GM19463 (cell line): Measurements from ENCODE around the gene CKS1B.
"Not testable (repeated sequence)": the region's sequence is repeated elsewhere in the genome, so short reads cannot be mapped to it uniquely, and the experiment has no call there.

Experiments used
- ATAC-seq: cut with Tn5 transposase; IDR thresholded peaks from one replicate; pipeline ENCODE4 v1.9.1; 2021; ENCODE audit warnings: mild to moderate bottlenecking, moderate library complexity; ENCODE audit not compliant: unreplicated experiment

Gene CKS1B

DNA sequence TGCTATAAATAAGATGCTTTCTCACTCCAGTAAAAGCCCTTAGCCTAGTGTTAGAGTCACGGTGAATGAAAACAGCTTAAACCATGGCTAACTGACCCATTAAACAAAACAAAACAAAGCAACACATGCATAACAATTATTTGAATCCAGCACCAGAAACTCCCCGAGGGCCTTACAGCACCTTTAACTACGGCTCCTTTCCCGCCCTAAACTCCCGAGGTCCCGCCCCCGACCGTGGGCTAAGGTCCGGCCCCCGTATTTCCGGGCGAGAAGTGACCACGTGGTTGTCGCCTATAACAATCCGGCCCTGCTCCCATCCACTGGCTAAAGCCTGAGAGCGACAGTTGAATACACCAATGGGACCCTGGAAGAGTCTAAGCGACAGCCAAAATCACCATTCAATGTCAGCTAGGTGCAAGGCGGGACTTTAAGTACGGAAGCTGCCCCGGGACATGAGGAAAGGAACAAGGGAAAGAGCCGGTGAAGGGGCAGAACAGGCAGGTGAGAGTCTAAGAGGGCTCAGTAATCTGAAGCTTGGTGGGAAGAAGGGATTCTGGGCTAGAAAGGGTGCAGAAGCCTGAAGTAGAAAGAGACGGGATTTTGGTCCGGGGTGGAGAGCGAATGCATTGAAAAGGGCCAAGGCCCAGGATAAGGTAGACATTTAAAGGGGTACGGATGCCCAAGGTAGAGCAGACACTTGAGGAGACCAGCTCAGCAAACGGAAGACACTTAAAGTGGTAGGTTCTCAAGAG is 8.6 kb downstream of the CKS1B start, which contains the start of gene FLAD1:
FLAD1 (plus strand) TSS at position 448 of the 752 bp plus-strand sequence. CDS start 351 bp downstream, outside the sequence.
- ATAC-seq, result peak; percentile 98

DNA sequence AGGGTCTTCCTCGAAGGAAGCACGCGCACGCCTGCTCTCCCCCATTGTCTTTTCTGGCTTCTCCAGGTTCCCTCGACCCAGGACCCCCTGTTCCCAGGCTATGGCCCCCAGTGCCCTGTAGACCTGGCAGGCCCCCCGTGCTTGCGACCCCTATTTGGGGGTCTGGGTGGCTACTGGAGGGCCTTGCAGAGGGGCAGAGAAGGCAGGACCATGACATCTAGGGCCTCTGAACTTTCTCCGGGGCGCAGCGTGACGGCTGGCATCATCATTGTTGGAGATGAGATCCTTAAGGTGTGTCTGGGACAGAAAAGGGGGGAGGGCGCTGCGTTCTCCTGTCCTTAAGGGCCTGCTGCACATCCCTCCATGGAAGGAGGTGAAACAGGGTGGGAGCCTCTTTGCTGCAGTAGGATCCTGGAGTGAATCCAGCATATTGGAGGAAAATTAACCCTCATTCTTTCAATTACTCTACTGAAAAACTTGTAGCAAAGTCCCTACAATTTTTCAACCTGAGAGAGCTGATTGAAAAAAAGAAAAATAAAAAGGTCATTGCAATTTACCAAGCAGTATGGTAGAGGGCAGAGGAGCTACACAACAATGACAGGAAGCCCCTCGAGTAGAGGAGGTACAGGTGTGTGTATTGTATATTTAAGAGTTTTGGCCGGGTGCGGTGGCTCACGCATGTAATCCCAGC is 9.4 kb downstream of the CKS1B start:
- no peak for ATAC-seq

DNA sequence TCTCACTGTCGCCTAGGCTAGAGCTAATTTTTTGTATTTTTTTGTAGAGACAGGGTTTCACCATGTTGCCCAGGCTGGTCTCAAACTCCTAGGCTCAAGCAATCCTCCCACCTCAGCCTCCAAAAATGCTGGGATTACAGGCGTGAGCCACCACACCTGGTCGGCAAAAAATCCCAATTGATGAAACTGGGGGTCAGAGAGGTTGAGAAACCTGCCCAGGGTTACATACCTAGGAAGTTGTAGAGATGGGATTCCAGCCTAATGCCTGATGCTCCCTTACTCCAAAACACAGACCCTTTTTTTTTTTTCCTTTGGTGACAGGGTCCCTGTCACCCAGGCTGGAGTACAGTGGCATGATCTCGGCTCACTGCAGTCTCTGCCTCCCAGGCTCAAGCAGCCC is 12.3 kb downstream of the CKS1B start:
- not testable (repeated sequence) for ATAC-seq

DNA sequence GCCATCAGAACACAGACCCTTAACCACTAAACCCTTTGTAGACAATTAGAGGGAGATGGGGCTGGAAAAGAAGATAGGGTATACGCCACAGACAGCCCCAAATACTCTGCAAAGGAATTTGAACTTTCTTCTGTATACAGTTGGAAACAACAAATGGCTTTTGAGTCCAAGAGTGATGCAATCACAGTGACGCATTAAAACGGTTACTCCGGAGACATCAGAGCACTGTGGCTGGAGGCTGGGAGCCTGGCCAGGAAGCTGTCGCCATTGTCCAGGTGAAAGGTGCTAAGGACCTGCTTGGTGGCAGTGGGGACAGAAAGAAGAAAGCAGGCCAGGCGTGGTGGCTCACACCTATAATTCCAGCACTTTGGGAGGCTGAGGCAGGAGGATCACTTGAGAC is 12.8 kb downstream of the CKS1B start:
- no peak for ATAC-seq

DNA sequence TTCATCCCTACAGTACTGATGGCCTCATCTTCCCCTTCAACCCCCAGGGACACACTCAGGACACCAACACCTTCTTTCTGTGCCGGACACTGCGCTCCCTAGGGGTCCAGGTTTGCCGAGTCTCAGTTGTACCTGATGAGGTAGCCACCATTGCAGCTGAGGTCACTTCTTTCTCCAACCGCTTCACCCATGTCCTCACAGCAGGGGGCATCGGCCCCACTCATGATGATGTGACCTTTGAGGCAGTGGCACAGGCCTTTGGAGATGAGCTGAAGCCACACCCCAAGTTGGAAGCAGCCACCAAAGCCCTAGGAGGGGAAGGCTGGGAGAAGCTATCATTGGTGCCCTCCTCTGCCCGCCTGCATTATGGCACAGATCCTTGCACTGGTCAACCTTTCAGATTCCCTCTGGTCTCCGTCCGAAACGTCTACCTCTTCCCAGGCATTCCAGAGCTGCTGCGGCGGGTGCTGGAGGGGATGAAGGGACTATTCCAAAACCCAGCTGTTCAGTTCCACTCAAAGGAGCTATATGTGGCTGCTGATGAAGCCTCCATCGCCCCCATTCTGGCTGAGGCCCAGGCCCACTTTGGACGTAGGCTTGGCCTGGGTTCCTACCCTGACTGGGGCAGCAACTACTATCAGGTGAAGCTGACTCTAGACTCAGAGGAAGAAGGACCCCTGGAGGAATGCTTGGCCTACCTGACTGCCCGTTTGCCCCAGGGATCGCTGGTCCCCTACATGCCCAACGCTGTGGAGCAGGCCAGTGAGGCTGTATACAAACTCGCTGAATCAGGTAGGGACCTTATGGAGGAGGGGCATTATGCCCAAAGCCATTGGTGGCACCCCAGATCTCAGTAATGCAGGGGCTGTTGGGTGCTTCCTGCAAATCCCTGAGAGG is 13.8 kb downstream of the CKS1B start:
- ATAC-seq, result no peak

DNA sequence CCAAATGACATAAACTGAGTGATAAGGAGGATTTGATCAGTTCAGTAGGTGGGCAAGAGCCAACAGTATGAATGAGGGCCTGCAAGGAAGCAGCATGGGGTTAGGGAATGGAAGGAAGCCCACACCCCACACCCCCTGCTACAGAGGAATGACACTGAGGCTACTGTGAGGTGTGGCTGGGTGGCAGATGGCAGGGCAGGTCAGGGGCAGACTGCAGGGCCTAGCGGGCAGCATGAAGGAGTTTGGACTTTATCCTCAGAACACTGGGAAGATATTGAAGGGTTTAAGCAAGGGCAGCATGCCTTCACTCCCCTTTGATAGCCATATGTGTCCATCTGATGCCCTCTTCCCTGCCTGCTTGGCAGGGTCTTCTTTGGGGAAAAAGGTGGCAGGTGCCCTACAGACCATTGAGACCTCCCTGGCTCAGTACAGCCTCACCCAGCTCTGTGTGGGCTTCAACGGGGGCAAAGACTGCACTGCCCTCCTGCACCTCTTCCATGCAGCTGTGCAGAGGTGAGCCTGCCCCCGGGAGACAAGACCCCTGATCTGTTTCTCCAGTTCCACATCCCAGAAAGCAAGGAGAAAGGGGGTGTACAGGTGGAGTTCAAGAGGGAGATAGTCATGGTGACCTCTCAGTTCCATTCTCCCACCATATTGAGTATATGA is 14.8 kb downstream of the CKS1B start:
- no peak for ATAC-seq

DNA sequence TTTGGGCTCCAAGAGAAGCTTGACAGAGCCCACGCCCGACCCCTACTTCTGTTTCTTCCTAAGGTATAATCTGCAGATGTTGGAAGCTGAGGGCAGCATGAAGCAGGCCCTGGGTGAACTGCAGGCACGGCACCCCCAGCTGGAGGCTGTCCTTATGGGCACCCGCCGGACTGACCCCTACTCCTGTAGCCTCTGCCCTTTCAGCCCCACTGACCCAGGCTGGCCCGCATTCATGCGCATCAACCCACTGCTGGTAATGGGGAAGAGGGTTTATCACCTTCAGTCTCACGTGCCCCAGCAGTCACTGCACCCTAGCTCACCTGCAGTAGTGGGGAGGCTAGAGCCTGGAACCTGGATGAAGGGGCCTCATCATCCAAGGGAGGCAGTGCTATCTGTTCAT is 15.8 kb downstream of the CKS1B start:
- ATAC-seq, result no peak

DNA sequence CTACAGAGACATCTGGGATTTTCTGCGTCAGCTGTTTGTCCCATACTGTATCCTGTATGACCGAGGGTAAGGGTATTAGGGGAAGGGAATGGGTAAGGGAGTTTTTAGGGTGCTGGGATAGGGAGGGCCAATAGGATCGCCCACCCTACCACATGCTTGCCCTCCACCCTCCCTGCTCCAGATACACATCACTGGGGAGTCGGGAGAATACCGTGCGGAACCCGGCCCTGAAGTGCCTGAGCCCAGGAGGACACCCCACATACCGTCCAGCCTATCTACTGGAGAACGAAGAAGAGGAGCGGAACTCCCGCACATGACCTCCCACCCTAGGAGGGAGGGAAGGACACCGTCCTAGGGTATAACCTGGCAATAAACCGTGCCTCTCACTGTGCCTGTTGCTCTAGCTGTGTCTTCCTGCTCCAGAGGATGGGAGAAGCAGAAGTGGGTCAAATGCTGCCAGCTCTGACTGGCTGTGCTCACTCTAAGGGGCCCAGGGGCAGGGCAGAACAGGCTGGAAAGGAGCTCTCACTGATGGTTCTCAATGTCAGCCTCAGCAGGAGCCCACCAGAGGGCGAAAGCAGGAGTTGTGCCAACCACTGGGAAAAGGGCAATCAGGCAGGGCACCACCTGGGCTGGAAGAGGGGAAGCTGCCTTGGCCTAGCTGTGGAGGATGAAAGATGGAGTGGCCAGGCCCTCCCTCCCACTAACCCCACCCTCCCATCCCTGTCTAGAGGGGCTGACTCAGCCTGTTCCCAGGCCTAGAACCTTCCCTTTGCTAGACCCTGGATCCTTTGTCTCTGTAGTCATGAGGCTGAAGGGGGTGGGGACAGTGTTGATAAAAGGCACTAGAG is 18.5 kb downstream of the CKS1B start:
- ATAC-seq, result no peak

DNA sequence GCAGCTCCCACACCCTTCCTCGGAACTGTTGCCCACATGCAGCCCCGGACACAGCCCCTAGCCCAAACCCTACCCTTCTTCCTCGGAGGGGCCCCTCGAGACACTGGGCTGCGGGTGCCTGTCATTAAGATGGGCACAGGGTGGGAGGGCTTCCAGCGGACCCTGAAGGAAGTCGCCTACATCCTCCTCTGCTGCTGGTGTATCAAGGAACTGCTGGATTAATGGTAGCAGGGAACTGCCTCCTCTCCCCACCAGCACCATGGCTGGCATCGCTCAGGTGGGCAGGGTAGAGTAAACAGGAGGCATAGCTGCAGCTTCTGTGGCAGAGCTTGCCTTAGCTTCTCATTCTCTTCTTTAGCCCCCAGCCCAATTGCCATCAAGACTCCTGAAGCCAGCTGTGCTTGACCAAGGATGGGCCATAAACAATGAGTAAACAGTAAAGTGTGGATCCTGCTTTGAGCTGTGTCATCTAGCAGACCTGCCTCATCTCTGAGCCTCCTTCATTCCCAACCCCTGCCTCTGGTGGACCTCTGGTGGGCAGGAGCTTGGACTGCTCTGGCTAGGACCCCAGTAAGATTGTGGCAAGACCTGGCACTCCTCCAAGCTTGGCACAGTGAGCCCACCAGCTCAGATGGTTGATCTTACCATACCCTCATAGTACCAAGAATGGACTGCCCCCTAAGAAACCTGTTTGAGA is 19.2 kb downstream of the CKS1B start, which contains the start of gene LENEP:
LENEP (plus strand) TSS at position 15 of the 697 bp plus-strand sequence; CDS start at position 37, 22 bp downstream.
- no peak for ATAC-seq

DNA sequence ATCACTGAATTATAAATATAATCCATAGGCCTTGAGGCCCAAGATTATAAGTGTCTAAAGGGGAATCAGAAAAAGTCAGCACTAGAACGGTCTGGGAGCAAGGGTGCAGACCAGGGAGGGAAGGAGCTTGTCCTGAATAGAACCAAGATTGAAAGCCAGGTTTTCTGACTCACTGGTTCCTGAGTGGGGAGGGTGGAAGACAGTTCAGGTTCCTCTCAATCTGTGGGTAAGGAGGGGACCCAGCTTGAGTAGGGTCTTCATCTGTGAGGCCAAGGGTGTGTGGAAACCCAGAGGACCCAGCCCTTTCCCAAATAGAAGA is 19.7 kb downstream of the CKS1B start:
- no peak for ATAC-seq

DNA sequence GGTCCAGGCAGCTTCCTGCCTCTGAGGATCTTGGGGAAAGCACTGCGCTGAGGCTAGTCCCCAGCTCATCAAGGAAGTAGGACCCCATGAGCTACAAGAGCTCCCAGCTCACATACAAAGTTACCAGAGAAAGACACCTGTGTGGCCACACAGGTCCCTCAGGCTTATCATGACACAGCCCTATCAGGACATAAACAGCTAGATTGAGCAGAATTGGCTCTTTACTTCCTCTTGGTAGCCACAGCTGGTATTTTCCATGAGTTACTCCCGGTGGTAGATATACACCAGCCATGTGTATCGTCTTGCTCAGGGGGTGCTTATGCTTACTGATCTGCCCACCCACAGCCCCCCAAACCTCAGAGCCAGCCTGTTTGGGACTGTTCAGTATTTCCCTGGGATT is 20.1 kb downstream of the CKS1B start:
- ATAC-seq, result no peak

DNA sequence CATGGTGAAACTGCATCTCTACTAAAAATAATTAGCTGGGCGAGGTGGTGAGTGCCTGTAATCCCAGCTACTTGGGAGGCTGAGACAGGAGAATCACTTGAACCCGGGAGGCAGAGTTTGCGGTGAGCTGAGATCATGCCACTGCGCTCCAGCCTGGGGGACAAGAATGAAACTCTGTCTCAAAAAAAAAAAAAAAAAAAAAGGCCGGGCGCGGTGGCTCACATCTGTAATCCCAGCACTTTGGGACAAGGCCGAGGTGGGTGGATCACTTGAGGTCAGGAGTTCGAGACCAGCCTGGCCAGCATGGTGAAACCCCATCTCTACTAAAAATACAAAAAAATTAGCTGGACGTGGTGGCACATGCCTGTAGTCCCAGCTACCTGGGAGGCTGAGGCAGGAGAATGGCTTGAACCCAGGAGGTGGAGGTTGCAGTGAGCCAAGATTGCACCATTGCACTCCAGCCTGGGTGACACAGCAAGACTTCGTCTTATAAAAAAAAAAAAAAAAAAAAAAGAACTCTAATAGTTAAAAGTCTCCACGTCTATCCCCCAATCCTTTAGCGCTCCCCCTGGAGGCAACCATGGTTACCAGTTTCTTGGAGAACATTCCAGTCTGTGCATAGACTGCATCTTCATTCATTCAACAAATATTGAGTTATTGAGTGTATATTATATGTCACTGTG is 21.0 kb downstream of the CKS1B start:
- ATAC-seq, result not testable (repeated sequence)

DNA sequence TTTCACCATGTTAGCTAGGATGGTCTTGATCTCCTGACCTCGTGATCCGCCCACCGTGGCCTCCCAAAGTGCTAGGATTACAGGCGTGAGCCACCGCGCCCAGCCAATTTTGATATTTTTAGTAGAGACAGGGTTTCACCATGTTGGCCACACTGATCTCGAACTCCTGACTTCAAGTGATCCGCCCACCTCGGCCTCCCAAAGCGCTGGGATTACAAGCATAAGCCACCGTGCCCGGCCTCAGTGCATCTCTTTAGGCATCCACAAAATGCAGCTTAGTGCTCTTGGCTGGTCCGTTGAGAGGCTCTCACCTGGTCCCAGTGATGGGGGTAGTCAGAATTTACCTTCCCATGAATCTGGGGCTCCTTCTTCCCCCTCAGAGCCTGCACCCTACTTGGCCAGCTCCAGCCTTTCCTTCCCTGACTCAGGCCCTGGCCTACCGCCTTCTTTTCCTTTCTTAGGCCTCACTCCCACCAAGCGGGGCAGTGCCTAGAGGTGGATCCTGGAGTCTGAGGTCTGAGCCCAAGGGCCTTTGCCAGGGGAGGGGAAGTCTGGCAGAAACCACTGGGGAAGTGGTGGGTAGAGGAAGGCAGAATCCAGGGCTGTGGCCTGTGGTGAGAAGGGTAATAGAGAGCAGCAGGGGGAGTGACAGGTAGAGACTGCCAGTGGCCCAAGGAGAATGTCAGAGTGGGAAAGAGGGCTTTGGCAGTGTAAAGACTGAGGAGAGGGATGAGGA is 22.7 kb downstream of the CKS1B start:
- ATAC-seq, result no peak

DNA sequence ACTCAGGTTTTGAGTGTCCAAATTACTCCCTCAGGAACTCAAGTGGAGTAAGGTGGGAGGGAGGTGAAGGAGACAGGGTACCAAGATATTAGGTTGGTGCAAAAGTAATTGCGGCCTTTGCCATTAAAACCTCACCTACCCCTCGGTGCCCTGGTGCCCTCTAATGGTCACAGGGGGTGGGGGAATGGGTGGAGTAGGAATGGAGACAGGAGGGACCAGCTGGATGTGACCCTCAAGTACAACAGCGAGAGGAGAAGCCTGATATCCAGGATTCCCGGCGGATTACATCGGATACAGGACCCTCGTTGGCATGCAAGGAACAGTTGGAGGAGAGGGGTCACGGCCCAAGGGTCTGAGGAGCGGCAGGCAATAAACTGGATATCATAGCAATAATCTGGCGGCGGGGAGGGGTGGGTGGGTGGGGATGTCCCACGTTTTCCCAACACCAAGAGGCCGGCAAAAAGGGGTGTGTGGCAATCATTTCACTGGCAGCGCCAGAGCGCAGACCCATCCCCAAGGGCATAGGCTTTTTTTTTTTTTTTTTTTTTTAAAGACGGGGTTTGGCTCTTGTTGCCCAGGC is 23.8 kb downstream of the CKS1B start:
- no peak for ATAC-seq

DNA sequence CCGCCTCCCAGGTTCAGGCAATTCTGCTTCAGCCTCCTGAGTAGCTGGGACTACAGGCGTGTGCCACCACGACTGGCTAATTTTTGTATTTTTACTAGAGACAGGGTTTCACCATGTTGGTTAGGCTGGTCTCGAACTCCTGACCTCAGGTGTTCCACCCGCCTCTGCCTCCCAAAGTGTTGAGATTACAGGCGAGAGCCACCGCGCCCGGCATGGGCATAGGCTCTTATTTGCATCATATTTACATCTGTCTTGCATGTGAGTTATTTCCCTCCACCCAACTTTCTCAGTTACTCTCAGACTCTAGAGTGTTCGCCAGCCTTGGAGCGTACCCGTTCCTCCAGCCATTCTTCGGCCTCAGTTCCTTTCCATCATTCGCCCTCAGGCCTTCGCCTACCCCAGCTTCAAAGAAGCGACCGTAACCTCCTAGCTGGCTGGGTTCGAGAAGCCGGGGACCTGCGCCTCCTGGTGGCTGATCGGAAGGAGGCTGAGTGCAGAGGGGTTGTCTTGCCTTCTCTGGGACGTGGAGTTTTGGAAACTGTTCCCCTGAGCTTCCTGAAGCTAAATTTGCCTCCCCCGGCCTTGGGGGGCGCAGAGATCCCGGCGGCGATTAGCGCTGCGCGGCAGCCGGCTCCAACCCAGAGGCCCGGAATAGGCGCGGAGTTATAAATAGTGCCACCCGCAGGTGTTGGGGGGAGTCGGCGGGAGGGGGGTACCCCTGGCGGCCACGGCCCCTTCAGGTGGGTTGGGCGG is 24.5 kb downstream of the CKS1B start:
- no peak for ATAC-seq

DNA sequence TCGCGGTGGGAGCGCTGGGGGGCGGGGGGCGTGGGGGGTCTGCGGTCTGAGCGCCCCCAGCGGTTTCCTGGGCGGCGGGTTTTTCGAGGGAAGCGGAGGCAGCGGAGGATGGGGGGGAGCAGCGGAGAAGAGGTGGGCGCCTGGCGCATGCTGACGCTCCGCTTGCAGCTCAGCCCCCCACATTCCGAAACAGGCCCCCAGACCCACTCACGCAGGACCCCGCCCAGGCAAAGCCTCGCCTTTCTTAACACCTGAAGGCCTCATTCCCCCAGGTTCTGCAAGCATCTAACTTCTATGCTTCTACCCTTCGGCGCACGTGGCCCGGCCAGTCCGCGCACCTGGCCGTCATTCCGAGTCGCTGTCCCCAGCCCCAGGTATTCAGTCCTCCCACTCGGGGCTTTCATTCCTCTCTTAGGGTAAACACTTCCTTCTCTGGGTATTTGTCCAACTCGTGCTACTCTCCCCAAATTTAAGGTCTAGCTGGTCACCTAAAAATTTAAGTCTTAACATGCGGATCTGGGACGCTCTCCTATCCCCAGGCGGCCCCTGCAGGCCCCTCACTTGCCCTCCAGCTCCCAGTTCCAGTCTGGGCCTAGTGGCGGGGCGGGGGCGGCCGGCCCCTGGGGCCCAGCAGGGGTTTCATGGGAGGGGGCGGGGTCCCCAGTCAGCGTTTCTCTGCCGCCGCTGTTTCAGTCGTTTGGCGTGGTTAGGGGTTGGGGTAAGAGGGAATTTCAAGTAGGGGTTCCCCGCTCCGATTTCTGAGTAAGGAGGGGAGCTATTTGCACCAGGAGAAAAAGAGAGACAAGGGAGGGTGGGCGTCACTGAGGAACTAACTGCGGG is 25.3 kb downstream of the CKS1B start:
- ATAC-seq, result no peak
